CD4-positive, CD25-positive, alpha-beta regulatory T cell (primary cell): ENCODE measurements around the gene DLG2. TPM values are rescaled to one million over a fixed set of nuclear protein-coding genes. Genes with fewer than 3 reads are reported as not detected.
A peak's percentile ranks its signal among the peaks of the same experiment; 100 is the strongest.

Experiments used
- ATAC-seq, 2 donors: fragments of 150-1000 bp; cut with Tn5 transposase; one replicate each; pipeline ENCODE4 v1.10.0; 2021; ENCODE audit warnings: low read depth in 2 of 2, moderate number of reproducible peaks in 2 of 2, moderate library complexity in 1 of 2
- DNase-seq, 3 donors: peaks; one replicate each; pipeline versions ENCODE4 v3.0.0 to v3.0.0-alpha.2; 2012 to 2022; ENCODE audit warnings: mixed read lengths in 1 of 3
- H3K27ac ChIP-seq: one replicate; pipeline ENCODE4 v1.7.0; 2013; ENCODE audit warnings: mild to moderate bottlenecking, low read length; ENCODE audit not compliant: insufficient read depth, poor library complexity, severe bottlenecking
- H3K27me3 ChIP-seq: one replicate; pipeline ENCODE4 v1.7.0; 2013; ENCODE audit warnings: low read length; ENCODE audit not compliant: control insufficient read depth, insufficient read depth
- H3K36me3 ChIP-seq: one replicate; pipeline ENCODE4 v1.7.0; 2013; ENCODE audit warnings: mild to moderate bottlenecking, low read length, moderate library complexity; ENCODE audit not compliant: control insufficient read depth, insufficient read depth
- H3K4me1 ChIP-seq: 2 replicates; pipeline ENCODE4 v1.7.0; 2013; ENCODE audit warnings: mild to moderate bottlenecking, low read length; ENCODE audit not compliant: insufficient read depth, control insufficient read depth, poor library complexity, severe bottlenecking
- H3K4me3 ChIP-seq: one replicate; pipeline ENCODE4 v1.7.0; 2013; ENCODE audit warnings: low read depth, mild to moderate bottlenecking, low read length, moderate library complexity
- H3K9me3 ChIP-seq, 2 experiments: 1 replicate in 1 of 2; 2 replicates in 1 of 2; pipeline ENCODE4 v1.7.0; 2013; ENCODE audit warnings: low read length in 2 of 2, mild to moderate bottlenecking in 1 of 2, moderate library complexity in 1 of 2; ENCODE audit not compliant: control insufficient read depth in 2 of 2
- H3K27ac Mint-ChIP-seq, 3 donors: one replicate each; pipeline ENCODE4 v1.8.0; 2020 to 2022; ENCODE audit warnings: mild to moderate bottlenecking in 3 of 3, mixed read lengths in 3 of 3, moderate library complexity in 2 of 3
- H3K27me3 Mint-ChIP-seq: one replicate; pipeline ENCODE4 v1.8.0; 2022; ENCODE audit warnings: mild to moderate bottlenecking, mixed read lengths
- H3K36me3 Mint-ChIP-seq: one replicate; pipeline ENCODE4 v1.8.0; 2020; ENCODE audit warnings: mixed read lengths
- H3K4me1 Mint-ChIP-seq, 4 donors: one replicate each; pipeline ENCODE4 v1.8.0; 2020 to 2022; ENCODE audit warnings: mixed read lengths in 4 of 4, mild to moderate bottlenecking in 1 of 4
- H3K4me3 Mint-ChIP-seq, 4 donors: one replicate each; pipeline ENCODE4 v1.8.0; 2020 to 2022; ENCODE audit warnings: mild to moderate bottlenecking in 4 of 4, mixed read lengths in 4 of 4, moderate library complexity in 3 of 4
- H3K9me3 Mint-ChIP-seq, 7 donors: one replicate each; pipeline ENCODE4 v1.8.0; 2020 to 2022; ENCODE audit warnings: mixed read lengths in 7 of 7, mild to moderate bottlenecking in 3 of 7, moderate library complexity in 2 of 7
- polyA plus RNA-seq, 4 donors: library from polyadenylated mRNA; unstranded; fragments of 300-500 nt; fragmentation: Illumina TruSeq; gene quantifications; one replicate each; pipeline ENCODE4 v1.2.3, GENCODE V29; 2021
- total RNA-seq: library from RNA; stranded (reverse); gene quantifications from one replicate; pipeline ENCODE4 v1.2.3, GENCODE V29; 2022

DLG2 gene
- total and polyA plus RNA-seq, 5 donors from 2014 or later: 0.26 to 2.0 (median 0.94) TPM

DNA sequence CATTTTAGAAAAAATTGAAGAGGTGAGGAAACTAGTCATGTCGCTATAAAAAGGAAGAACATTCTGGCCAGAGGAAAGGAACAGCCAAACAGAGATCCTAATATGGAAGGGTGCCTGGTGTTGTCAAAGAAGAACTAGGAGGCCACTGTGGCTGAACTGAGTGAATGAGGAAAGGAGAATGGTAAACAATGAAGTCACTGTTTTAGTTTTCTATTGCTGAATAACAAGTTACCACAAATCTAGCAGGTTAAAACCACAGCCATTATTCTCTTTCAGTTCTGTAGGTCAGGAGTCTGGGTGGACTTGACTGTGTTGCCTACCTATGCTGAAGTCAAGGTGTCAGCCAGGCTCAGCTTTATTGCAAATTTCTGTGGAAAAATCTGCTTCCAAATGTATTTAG, 1791.7 kb downstream of the DLG2 start:
- ATAC-seq: no peak
- no peak overlapping the region for H3K4me3 Mint-ChIP-seq

DNA sequence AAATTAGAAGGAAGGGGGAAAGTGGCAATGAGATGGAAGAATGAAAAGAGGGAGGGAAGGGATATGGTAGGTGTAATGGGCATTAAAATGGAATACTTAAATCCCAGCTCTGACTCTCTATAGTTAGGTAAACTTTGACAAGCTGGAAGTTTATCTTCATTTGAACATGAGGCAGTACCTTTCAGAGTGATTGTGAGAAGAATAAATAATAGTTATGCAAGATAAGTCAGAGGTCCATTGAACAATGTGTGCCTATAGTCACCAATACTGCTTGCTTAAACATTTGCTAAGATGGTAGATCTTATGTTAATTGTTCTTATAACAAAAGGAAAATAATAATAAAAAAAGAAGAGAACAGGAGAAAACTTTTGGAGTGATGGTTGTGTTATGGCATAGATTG, 1795.2 kb downstream of the DLG2 start:
- no peak overlapping the region for H3K27ac ChIP-seq
- Mint-ChIP-seq H3K36me3 (no peaks in the 10 kb centered on the region), H3K4me1 (no peaks in the 10 kb centered on the region), H3K27me3 (peaks cover 6% of the 10 kb centered on the region), H3K9me3 (no peaks in the 10 kb centered on the region), H3K27ac (no peak overlapping the region), H3K4me3 (no peak overlapping the region)
- H3K27me3 ChIP-seq: no peaks in the 10 kb centered on the region
- no peaks in the 10 kb centered on the region for H3K9me3 ChIP-seq
- H3K36me3 ChIP-seq: no peaks in the 10 kb centered on the region
- no peak for DNase-seq
- ATAC-seq: no peak
- no peak overlapping the region for H3K4me3 ChIP-seq
- no peaks in the 10 kb centered on the region for H3K4me1 ChIP-seq

More for the DNA sequence above, 1791.7 kb downstream of the DLG2 start:
- Mint-ChIP-seq H3K4me1 (no peaks in the 10 kb centered on the region), H3K27me3 (peaks cover 6% of the 10 kb centered on the region), H3K27ac (no peak overlapping the region), H3K9me3 (no peaks in the 10 kb centered on the region), H3K36me3 (no peaks in the 10 kb centered on the region)
- no peaks in the 10 kb centered on the region for H3K4me1 ChIP-seq
- no peaks in the 10 kb centered on the region for H3K36me3 ChIP-seq
- DNase-seq: no peak
- no peaks in the 10 kb centered on the region for H3K27me3 ChIP-seq
- H3K27ac ChIP-seq: no peak overlapping the region
- no peak overlapping the region for H3K4me3 ChIP-seq
- H3K9me3 ChIP-seq: no peaks in the 10 kb centered on the region

DNA sequence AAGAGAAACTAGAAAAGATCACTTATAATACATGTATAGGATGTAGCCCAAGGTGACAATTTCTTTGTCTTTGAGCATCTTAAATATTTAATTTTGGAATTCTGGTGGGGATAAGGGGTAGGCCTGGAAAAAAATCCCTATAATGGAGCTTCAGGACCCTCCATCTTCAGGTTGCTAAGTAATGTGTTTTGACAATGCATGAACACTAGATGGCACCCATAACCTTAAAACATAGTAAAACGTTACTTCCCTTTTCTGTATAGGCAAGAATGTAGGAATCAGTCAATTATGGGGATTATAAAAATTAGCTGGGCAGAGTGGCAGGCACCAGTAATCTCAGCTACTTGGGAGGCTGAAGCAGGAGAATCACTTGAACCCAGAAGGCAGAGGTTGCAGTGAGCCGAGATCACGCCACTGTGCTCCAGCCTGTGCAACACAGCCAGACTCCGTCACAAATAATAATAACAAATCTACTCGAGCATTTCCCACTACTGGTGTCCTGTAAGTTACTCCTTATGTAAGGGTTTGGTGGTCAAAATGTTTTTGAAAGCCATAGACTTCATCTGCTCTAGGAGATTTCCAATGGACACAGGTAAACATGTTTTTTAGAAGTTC, 1799.1 kb downstream of the DLG2 start:
- ATAC-seq: no peak
- H3K36me3 ChIP-seq: no peaks in the 10 kb centered on the region

DNA sequence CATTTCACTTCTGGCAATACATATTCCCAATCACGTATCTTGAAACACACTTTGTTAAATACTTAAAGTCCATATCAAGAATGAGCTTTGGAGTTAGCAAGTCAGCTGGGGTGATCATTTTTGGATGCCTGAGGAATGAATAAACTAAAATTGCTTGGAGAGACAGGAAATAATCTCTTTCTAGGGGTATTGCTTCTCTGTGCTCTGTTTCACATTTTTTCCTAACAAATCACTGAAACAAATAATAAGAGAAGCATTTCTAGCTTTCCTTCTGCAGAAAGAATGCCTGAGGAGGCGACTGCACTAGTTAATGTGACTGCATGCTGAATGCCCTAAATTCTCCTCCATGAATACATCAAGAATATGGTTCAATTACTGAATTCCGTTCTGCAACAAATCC, 1799.6 kb downstream of the DLG2 start:
- no peak for DNase-seq
- Mint-ChIP-seq H3K9me3 (no peaks in the 10 kb centered on the region), H3K27ac (no peak overlapping the region), H3K4me3 (no peak overlapping the region), H3K27me3 (no peaks in the 10 kb centered on the region), H3K36me3 (no peaks in the 10 kb centered on the region), H3K4me1 (no peaks in the 10 kb centered on the region)
- no peak for ATAC-seq
- no peak overlapping the region for H3K27ac ChIP-seq
- H3K27me3 ChIP-seq: no peaks in the 10 kb centered on the region
- no peaks in the 10 kb centered on the region for H3K4me1 ChIP-seq
- H3K36me3 ChIP-seq: no peaks in the 10 kb centered on the region
- H3K4me3 ChIP-seq: no peak overlapping the region
- no peaks in the 10 kb centered on the region for H3K9me3 ChIP-seq

More for the DNA sequence above, 1799.1 kb downstream of the DLG2 start:
- no peaks in the 10 kb centered on the region for H3K36me3 Mint-ChIP-seq
- H3K4me1 Mint-ChIP-seq: no peaks in the 10 kb centered on the region
- Histone ChIP-seq H3K27ac (no peak overlapping the region), H3K4me1 (no peaks in the 10 kb centered on the region), H3K27me3 (no peaks in the 10 kb centered on the region), H3K9me3 (no peaks in the 10 kb centered on the region), H3K4me3 (no peak overlapping the region)
- no peak overlapping the region for H3K27ac Mint-ChIP-seq
- DNase-seq: peak in 1 of 3 donors; percentile 13
- H3K4me3 Mint-ChIP-seq: no peak overlapping the region
- no peaks in the 10 kb centered on the region for H3K9me3 Mint-ChIP-seq
- H3K27me3 Mint-ChIP-seq: no peaks in the 10 kb centered on the region

DNA sequence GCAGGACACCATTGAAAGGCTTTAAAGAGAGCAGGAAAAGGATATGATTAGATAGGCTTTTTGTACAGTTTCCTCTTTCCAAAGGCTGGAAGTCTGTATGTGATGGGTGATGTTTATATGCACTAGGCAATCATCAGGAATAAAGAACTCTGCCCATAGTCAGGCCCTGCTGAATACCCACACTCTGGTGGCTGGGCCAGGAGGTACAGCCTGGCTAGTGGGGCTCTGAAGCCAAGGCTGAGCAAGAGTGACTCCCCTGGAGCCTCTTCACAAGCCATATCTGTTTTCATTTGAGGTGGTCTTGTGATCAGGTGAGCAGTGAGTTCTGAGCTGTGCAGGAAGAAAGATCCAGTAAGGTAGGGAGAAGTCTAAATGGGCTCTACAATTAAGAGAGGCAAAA, 1801.1 kb downstream of the DLG2 start:
- no peaks in the 10 kb centered on the region for H3K4me1 ChIP-seq
- no peak overlapping the region for H3K27ac Mint-ChIP-seq

DNA sequence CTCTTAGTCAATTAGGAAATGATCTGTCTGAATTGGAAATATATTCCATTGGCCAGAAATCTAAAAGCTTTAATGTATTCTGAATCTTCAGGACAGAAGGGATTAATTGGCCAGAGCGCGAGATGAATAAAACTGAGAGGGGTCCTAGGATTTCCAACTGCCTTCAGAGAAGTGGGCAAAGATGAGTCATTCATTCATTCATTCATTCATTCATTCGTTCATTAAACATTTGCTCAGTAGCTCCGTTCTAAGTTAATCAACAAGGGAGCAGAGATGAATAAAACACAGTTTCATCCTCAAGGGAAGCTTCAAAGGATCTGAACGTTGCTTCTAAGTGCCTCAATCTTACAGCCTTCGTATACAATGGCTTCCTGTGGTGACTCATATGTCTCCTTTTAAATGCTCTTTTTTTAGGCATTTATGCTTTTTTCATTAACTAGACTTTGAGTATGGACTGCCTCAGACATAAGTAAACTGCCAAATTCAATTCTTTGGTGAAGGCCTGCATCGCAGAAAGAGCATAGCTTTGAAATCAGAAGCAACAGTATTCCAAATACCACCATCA, 1803.6 kb downstream of the DLG2 start:
- H3K4me3 ChIP-seq: no peak overlapping the region
- Mint-ChIP-seq H3K9me3 (no peaks in the 10 kb centered on the region), H3K4me3 (no peak overlapping the region), H3K4me1 (no peaks in the 10 kb centered on the region), H3K36me3 (no peaks in the 10 kb centered on the region), H3K27ac (no peak overlapping the region), H3K27me3 (no peaks in the 10 kb centered on the region)
- DNase-seq (no peak), ATAC-seq (no peak)
- no peak overlapping the region for H3K27ac ChIP-seq
- H3K27me3 ChIP-seq: no peaks in the 10 kb centered on the region
- no peaks in the 10 kb centered on the region for H3K4me1 ChIP-seq
- H3K36me3 ChIP-seq: no peaks in the 10 kb centered on the region
- H3K9me3 ChIP-seq: no peaks in the 10 kb centered on the region

More for the DNA sequence above, 1801.1 kb downstream of the DLG2 start:
- H3K4me1 Mint-ChIP-seq: no peaks in the 10 kb centered on the region
- DNase-seq (no peak), ATAC-seq (no peak)
- no peaks in the 10 kb centered on the region for H3K27me3 Mint-ChIP-seq
- no peaks in the 10 kb centered on the region for H3K36me3 ChIP-seq
- no peaks in the 10 kb centered on the region for H3K36me3 Mint-ChIP-seq
- H3K4me3 Mint-ChIP-seq: no peak overlapping the region
- H3K4me3 ChIP-seq: no peak overlapping the region
- H3K27me3 ChIP-seq: no peaks in the 10 kb centered on the region
- H3K27ac ChIP-seq: no peak overlapping the region
- H3K9me3 Mint-ChIP-seq: no peaks in the 10 kb centered on the region
- no peaks in the 10 kb centered on the region for H3K9me3 ChIP-seq

DNA sequence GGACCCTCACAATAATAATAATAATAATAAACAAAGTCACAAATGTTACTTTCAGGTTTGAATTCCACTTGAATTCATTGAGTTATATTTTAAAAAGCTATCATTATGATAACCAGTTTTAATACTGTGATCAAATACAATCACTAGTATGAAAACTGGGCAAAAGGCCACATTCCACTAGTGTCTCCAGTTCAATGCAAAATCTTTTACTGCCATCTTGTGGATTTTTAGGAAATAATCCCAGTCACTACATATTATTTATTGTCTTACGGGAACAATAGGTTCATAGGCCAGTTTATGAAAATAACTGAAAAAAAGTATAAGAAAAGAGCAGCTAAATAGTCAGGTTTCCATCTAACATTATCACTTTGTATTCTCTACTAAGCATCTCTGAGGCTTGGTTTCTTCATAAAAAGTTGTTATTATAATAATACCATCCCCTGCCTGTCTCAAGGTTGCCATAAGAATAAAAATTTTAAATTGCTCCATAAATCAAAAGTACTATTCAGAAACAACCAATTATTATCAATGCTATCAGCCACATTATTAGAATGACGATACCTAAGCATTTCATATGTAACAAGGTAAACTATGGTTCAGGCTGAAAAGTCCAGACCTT, 1807.1 kb downstream of the DLG2 start:
- Mint-ChIP-seq H3K27ac (no peak overlapping the region), H3K4me1 (no peaks in the 10 kb centered on the region), H3K27me3 (no peaks in the 10 kb centered on the region), H3K36me3 (no peaks in the 10 kb centered on the region), H3K9me3 (no peaks in the 10 kb centered on the region), H3K4me3 (no peak overlapping the region)
- no peaks in the 10 kb centered on the region for H3K4me1 ChIP-seq
- no peak overlapping the region for H3K27ac ChIP-seq
- no peak for ATAC-seq
- H3K36me3 ChIP-seq: no peaks in the 10 kb centered on the region
- DNase-seq: peak in 2 of 3 donors; percentile 14 to 18
- H3K4me3 ChIP-seq: no peak overlapping the region
- no peaks in the 10 kb centered on the region for H3K27me3 ChIP-seq
- H3K9me3 ChIP-seq: no peaks in the 10 kb centered on the region

DNA sequence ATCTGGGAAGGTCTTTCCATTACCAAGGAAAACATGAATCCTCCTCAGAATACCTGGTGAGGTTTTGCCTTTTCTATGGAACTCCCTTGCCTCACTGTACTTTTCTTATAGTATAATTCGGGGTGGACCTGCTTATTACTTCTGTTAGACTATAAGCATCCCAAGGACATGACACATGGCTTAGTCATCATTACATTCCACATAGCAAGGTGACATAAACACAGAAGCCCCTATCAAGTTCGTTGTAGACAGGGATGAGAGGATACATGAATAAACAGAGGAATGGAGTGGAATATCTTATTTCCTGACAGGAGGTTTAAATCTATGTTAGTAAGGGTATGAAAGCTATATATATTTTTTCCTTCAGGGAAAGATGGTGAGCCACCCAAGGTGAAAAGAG, 1808.8 kb downstream of the DLG2 start:
- no peaks in the 10 kb centered on the region for H3K4me1 ChIP-seq
- Mint-ChIP-seq H3K36me3 (no peaks in the 10 kb centered on the region), H3K4me3 (no peak overlapping the region), H3K9me3 (no peaks in the 10 kb centered on the region), H3K27ac (no peak overlapping the region), H3K4me1 (no peaks in the 10 kb centered on the region), H3K27me3 (no peaks in the 10 kb centered on the region)
- no peaks in the 10 kb centered on the region for H3K36me3 ChIP-seq
- H3K27ac ChIP-seq: no peak overlapping the region
- no peaks in the 10 kb centered on the region for H3K27me3 ChIP-seq
- ATAC-seq: no peak
- H3K9me3 ChIP-seq: no peaks in the 10 kb centered on the region
- H3K4me3 ChIP-seq: no peak overlapping the region
- no peak for DNase-seq
